ENCODE data around the gene C2CD4C.
"Not testable (repeated sequence)": the region's sequence is repeated elsewhere in the genome, so short reads cannot be mapped to it uniquely, and the experiment has no call there.

The C2CD4C gene

DNA sequence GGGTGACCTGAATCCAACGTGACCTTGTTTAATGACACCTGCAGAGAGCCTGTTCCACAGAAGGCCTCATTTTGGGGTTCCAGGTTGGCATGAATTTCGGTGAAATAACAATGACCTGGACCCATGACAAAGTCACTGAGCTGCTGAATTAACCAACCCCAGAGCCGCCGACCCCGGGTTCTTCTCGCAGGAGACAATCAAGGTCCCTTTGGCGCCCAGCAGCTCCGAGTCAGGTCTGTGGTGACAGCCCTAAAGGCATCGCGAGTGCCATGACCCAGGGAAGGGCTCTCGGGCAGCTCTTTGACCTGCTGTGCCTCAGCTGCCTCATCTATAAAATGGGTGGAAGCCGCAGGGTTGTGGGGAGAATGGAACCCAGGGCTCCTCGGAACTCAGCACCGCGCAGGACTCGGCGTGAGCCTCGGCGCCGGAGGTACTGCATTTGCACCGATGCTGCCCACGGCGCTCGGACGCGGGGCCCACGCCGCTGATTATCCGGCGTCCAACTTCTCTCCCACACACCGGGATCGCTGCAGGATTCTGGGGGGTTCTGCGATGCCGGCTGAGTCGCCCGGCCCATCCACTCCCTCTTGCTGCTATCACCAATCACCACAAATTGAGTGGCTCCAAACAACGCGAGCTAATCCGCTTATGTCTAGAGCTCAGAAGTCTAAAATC lies 46.2 kb upstream of the C2CD4C start:
- TF ChIP-seq, protein P1, sequence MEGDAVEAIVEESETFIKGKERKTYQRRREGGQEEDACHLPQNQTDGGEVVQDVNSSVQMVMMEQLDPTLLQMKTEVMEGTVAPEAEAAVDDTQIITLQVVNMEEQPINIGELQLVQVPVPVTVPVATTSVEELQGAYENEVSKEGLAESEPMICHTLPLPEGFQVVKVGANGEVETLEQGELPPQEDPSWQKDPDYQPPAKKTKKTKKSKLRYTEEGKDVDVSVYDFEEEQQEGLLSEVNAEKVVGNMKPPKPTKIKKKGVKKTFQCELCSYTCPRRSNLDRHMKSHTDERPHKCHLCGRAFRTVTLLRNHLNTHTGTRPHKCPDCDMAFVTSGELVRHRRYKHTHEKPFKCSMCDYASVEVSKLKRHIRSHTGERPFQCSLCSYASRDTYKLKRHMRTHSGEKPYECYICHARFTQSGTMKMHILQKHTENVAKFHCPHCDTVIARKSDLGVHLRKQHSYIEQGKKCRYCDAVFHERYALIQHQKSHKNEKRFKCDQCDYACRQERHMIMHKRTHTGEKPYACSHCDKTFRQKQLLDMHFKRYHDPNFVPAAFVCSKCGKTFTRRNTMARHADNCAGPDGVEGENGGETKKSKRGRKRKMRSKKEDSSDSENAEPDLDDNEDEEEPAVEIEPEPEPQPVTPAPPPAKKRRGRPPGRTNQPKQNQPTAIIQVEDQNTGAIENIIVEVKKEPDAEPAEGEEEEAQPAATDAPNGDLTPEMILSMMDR (IDR thresholded peaks at IDR 0.05; ENCODE audit: extremely low read depth, insufficient read depth, missing control alignments): no peak
- no peak for DNase-seq (ENCODE audit: low spot score)
- in situ Hi-C loops (cut with MboI; ENCODE audit: low pct_unique_long_range_greater_than_20kb, low sequenced_read_pairs, unreplicated experiment): no loop called here

DNA sequence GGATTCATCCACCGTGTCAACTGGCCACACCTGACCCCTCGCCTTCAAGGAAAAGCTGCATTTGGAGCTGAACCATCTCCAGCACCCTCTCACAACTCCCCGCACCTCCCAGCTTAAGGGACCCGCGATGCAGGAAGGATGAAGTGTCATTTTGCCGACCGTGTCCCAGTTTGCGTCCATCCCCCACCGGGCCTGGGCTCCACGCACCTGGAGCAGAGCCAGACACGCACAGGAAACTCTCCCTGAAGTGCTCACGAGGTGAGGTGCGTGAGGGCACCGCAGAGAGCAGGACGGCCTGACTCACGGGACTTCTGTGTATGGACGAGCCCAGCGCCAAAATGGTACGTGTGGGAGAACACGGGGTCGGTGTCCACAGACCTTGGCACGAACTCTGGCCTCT lies 44.7 kb upstream of the C2CD4C start:
- DNase-seq (ENCODE audit: low spot score): no peak
- TF ChIP-seq, protein P1 (IDR thresholded peaks at IDR 0.05; ENCODE audit: extremely low read depth, insufficient read depth, missing control alignments): no peak
- in situ Hi-C loops (cut with MboI; ENCODE audit: low pct_unique_long_range_greater_than_20kb, low sequenced_read_pairs, unreplicated experiment): no loop called here

DNA sequence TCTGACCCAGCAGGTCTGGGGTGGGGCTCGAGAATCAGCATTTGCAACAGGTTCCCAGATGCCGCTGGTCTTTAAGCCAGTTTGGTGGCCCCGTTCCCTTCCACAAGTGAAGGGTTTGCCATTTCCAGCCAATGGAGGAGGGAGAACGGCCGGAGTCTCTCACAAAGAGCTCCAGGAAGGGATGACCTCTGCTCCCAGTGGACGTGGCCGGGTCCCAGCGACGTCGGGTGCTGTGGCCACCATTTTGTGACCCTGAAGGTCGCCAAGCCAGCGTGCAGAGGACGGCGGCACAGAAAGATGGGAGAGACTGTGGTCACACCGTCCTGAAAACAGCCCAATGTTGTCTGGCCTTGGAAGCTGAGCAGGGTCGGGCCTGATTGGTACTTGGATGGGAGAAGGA lies 43.9 kb upstream of the C2CD4C start:
- DNase-seq (ENCODE audit: low spot score): no peak

DNA sequence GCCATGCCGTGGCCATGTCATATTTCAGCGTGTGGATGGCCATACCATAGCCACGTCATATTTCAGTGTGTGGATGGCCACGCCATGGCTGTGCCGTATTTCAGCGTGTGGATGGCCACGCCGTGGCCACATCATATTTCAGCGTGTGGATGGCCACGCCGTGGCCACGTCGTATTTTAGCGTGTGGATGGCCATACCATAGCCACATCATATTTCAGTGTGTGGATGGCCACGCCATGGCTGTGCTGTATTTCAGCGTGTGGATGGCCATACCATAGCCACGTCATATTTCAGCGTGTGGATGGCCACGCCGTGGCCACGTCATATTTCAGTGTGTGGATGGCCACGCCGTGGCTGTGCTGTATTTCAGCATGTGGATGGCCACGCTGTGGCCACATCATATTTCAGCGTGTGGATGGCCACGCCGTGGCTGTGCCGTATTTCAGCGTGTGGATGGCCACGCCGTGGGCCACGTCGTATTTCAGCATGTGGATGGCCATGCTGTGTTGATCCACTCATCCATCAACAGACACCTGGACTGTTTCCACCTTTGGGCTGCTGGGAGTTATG lies 42.0 kb upstream of the C2CD4C start:
- in situ Hi-C loops (cut with MboI; ENCODE audit: low pct_unique_long_range_greater_than_20kb, low sequenced_read_pairs, unreplicated experiment); DNase-seq (ENCODE audit: low spot score): not testable (repeated sequence)

More for the DNA sequence above, 43.9 kb upstream of the C2CD4C start:
- TF ChIP-seq, protein P1 (IDR thresholded peaks at IDR 0.05; ENCODE audit: extremely low read depth, insufficient read depth, missing control alignments): no peak
- in situ Hi-C loops (cut with MboI; ENCODE audit: low pct_unique_long_range_greater_than_20kb, low sequenced_read_pairs, unreplicated experiment): no loop called here

DNA sequence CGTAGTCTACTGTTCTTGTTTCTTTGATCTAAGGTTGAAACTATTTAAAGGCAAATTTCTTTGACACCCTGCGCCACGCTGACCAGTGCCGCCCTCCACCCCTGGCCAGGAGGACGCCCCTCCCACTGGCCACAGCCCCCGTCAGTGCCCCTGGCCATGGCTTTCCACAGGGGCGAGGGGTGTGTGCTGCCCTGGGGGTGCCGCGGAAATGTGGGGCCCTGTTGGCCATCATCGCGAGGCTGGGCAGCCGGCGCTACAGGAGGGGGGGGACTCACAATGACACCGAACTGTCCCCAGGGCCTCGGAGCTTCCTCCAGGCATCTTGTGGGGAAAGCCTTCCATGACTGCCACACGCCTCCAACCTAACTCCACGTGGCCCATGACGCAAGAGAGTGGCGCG lies 41.0 kb upstream of the C2CD4C start:
- in situ Hi-C loops (cut with MboI; ENCODE audit: low pct_unique_long_range_greater_than_20kb, low sequenced_read_pairs, unreplicated experiment): no loop called here
- TF ChIP-seq, protein P1 (IDR thresholded peaks at IDR 0.05; ENCODE audit: extremely low read depth, insufficient read depth, missing control alignments): no peak
- no peak for DNase-seq (ENCODE audit: low spot score)

DNA sequence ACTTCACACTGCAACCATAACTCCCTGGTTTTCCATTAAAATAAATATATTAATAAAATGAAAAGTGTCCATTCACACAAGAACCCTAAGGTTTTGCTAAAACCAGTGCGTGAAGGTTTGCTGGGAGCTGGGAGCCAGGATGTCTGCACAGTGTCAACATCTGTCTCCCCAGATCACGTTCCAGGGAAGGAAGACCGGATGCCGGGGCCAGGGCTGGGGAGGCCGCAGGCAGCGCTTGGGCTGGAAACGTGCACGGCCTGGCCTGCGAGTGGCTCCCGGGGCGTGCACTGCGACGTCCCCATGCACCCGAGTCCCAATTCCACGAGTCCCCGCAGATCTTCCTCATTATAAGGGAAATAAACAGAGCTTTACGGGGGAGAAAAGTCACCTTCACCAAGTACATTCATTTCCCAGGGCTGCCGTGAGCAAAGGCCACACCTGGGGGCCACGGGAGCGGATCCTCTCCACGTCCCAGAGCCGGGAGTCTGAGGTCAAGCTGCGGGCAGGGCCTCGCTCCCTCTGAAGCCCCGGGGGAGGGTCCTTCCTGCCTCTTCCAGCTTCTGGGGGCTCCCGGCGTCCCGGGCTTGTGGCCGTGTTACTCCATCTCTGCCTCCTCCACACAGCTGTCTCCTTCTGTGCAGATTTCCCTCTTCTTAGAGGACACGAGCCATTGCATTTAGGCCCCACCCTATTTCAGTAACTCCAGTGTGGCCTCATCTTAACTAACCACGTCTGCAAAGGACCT lies 39.0 kb upstream of the C2CD4C start:
- in situ Hi-C loops (cut with MboI; ENCODE audit: low pct_unique_long_range_greater_than_20kb, low sequenced_read_pairs, unreplicated experiment): no loop called here
- TF ChIP-seq, protein P1 (IDR thresholded peaks at IDR 0.05; ENCODE audit: extremely low read depth, insufficient read depth, missing control alignments): no peak
- DNase-seq (ENCODE audit: low spot score): no peak

DNA sequence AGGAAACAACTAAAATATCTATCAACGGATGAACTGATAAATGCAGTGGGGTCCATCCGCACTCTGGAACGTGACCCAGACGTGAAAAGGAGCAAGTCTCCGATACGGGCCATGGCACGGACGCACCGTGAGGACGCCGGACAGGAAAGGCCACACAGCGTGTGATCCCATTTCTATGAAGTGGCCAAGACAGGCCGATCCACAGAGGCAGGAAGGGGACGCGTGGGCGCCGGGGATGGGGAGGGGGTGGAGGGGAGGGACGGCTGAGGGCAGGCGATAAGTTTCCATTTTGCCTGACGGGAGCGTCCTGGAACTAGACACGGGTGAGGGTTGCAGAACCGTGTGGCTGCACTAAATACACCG lies 38.1 kb upstream of the C2CD4C start:
- TF ChIP-seq, protein P1 (IDR thresholded peaks at IDR 0.05; ENCODE audit: extremely low read depth, insufficient read depth, missing control alignments): no peak
- in situ Hi-C loops (cut with MboI; ENCODE audit: low pct_unique_long_range_greater_than_20kb, low sequenced_read_pairs, unreplicated experiment): no loop called here
- DNase-seq (ENCODE audit: low spot score): no peak

Measured in GM13977 (cell line).